GM18867 (cell line): ENCODE measurements around the gene OR2F2.

Experiments used
- ATAC-seq: cut with Tn5 transposase; IDR thresholded peaks from one replicate; pipeline ENCODE4 v1.9.1; 2021; ENCODE audit warnings: mild to moderate bottlenecking, moderate library complexity; ENCODE audit not compliant: unreplicated experiment

OR2F2 gene, protein sequence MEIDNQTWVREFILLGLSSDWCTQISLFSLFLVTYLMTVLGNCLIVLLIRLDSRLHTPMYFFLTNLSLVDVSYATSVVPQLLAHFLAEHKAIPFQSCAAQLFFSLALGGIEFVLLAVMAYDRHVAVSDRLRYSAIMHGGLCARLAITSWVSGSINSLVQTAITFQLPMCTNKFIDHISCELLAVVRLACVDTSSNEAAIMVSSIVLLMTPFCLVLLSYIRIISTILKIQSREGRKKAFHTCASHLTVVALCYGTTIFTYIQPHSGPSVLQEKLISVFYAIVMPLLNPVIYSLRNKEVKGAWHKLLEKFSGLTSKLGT

DNA sequence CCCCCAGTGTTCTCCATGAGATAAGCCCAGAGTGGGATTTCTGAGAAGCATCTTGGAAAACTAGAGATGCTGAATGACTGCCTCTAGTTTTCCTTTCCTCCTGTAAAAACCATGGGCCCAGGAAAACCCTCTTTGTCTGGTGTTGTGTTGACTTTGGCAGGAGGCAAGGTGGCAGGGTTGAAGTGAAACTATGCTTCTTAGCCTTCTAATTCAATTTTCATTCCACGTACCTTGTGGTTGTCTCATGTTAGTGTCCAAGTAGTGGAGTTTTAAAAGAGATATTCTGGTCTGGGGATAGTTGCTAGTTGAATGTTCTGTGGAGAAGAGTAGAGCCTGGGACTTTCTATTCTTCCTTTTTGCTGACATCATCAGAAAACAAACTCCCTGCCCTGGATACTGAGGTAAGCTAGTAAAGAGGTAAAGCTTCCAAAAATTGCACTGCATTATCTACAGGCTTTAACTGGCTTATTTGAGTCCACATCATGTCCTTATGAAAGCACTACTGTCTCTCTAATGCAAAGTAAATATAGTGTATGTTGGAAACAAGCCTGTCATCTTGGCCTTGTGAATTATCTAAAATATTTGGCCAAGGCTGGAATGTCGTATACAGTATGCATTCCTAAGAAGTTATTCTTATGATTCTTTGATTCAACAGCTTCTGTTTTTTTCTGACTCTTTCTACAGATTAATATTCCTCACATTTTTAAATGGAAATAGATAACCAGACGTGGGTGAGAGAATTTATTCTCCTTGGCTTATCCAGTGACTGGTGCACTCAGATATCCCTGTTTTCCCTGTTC lies at the start of gene OR2F2:
TSS of gene OR2F2 (plus strand) at position 708 of the 800 bp plus-strand sequence. CDS start at position 708, 0 bp downstream.
- ATAC-seq = no peak

DNA sequence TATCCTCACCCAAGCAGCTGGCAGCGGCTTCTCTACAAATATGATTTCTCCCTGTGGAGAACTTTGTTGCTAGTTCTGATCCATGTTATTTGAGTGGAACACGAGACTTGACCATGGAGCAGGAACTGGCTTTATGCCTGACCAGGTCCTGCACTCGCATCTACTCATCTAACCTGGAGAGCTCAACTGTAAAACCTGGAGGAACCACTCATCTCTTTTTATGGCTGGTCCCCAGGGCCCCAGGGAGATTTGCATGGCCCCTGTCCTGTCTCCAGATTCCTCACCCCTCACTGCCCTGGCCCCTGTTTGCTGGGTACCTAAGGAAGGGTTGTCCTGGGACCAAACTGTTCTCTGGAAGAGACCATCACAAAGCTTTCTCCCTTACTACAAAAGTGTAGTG lies 49.1 kb upstream of the OR2F2 start:
- ATAC-seq = no peak

DNA sequence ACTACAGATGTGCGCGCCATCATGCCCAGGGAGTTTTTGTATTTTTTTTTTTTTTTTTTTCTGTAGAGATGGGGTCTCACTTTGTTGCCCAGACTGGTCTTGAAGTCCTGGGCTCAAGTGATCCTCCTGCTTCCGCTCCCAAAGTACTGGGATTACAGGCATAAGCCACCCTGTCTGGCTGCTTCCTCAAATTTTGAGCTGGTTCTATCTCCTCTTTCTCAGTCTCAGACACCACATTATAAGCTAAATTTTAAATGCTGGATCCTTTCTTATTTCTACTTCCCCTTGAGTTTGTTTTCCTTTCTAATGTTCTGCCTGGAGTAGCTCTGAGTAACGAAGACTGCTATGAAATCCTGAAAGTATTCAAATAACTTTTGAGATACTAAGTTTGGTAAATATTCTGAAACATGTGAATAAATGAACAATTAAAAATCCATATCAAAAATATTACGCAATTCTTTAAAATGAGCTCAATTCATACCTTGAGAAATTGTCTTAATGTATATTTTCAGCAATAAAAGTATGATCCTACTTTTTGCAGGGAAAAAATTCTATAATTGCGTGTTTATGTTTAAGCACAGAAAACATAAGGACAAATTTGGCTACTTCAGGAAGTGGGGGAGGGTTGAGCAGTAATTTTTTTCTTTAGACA lies 48.1 kb upstream of the OR2F2 start:
- no peak for ATAC-seq

DNA sequence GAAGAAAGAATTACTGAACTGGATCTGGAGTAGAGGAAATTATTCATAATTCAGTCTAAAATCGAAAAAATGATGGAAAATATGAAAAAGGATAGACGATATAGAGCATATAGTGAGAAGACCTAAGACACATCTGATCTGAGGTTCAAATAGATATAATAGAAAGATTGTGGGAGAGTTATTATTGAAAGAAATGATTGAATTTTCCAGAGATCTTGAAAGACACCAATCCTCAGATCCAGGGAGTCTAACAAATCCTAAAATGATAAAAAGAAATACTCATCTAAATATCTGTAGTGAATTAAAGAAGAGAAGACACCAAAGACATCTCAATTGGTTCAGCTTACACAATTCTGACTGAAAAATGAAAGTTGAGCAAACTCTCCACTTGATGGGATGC lies 46.0 kb upstream of the OR2F2 start:
- no peak for ATAC-seq

DNA sequence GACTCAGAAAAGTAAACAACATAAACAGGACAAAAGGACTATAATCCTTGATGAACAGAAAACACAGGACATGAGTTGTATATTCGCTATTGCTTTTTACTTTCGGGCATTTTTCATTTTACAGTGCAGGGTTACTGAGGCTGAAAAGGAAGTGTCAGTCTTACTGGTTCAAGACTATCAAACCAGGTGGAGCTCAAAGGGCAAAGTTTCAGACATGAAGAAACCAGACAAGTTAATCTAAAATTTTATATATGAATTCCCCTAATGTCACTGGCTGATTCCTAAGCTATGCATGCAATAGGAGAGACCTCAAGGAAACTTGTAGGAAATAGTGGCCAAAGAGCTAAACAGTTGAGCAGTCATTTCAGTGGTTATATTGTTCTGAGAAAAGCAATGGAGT lies 44.5 kb upstream of the OR2F2 start:
- ATAC-seq = no peak

DNA sequence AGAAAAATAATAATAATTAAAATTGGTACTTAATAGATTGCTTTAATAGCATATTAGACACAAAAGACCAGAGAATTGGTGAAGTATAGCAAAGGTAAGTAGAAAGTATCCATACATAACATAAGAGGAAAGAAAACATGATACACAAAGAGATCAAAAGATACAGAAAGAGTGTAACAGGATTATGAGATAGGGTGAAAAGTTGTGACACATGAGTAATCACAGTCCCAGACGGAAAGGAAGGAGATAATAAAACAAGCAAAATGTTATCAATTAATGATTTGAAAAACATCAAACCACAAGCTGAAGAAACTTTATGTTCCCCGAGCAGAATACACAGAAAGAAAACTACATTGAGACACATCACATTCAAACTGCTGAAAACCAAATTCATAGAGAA lies 43.6 kb upstream of the OR2F2 start:
- no peak for ATAC-seq

DNA sequence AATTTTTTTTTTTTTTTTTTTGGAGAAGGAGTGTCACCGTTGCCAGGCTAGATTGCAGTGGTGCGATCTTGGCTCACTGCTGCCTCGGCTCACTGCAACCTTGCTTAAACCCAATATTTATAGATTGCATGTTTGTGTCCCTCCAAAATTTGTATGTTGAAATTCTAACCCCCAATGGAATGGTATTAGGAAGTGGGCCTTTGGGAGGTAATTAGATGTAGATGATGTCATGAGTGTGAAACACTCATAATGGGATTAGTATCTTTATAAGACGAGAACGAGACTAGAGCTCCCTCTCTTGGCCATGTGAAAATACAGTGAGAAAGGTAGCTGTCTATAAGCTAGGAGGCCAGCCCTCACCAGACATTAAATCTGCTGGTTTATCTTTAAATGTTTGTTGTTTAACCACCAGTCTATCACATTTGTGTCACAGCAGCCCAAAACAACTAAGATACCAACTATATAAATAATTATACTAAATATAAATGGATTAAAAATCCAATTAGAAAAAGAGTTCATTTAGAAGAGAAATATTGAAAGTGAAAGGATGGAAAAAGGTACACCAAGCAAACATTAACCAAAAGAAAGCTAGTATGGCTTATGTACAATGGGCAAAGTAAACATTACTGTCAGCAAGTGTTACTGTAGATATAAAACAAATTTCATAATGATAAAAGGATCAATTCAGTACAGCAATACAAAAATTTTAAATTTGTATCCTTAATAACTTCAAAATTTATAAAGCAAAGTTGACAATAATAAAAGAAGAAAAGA lies 42.3 kb upstream of the OR2F2 start:
- ATAC-seq = peak; percentile 99

DNA sequence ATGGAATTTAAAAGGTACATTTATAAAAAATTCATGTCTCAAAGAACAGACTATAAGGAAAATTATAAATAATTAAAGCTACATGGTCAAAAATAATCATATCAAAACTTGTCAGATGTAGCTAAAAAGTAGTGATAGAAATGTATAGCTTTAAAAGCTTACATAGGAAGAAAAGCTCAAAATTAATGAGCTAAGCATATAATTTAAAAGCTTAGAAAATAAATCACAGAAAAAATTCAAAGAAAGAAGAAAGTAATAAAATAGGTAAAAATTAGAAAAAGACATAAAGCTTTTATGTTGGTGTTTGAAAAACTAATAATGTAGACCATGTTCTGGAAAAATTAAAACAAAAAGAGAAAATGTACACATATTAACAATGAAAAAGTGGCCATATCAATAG lies 38.4 kb upstream of the OR2F2 start:
- no peak for ATAC-seq

DNA sequence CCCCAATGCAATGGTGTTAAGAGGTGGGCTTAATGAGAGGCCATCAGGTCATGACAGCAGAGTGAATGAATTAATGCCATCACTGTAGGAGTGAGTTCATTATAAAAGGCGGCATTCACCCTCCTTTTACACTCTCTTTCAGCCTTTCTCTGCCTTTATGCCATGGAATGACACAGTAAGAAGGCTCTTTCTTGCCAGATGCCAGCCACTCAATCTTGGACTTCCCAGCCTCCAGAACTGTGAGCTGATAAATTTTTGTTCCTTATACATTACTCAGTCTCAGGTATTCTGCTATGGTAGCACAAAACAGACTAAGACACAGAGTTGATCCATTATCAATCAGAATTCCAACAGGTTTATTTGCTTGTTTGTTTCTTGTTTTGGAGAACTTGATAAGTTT lies 36.2 kb upstream of the OR2F2 start:
- no peak for ATAC-seq

DNA sequence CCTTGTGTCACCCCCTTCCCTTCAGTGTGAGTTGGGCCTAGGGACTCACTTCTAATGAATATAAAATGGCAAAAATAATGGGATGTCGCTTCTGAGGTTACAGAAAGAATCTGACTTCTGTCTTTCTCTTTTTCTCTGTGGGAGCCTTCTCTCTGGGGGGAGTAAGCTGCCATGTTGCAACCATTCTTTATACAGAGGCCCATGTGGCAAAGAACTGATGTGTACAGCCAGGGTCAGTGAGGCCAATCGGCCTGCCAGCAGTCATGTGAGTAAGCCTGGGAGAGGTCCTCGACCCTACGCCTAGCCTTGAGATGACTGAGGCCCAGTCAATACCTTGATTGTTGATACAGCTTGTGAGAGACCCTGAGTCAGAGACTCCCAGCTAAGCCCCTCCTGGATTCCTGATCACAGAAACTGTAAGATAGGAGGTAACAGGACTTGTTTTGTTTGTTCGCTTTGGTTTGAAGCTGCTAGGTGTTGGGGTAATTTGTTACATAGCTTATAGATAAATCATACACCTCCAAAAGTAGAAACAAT lies 34.7 kb upstream of the OR2F2 start:
- no peak for ATAC-seq

DNA sequence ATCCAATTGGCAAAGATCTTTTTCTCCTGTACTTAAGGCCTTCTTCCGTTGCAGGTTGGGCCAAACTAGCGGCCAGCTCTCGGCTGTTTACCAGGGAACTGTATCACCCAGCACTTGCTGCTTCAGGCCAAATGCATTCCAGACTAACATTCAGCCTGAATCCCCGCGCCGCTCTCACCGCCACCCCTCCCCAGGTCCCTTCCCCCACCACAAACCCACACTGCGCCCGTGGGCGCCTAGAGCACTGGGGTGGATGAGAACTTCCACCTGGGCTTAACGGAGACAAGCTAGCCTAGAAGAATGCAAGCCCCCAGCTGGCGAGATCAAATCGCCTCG lies 33.7 kb upstream of the OR2F2 start:
- no peak for ATAC-seq

DNA sequence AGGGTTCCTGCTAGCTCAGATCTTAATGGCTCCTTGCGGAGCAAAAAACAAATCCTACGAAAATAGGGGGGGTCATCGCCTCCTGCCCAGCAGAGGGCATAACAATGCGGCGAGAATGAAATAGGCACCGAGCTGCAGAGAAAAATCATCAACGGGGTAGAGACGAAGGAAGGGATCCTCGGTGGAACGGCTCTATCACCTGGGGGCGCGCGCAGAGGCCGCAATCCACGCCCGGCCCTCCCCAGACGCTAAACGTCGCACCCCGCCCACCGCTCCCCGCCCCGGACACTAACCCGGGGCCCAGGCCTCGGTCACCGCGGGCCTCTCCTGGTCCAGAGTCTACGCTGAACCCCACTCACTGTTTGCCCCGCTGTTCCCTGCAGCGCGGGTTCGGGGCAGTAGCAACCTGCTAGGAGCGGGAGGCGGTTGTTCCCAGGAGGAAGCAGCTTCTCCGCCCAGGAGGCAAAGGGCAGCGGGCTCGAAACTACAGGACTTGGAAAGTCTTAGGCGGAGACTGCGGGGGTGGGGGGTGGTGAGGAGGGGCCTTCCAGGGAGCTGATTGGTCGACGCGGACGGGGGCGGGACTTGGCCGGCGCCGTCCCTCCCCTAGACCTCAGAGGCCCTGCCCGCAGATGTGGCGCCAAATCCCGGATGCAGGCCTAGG lies 33.2 kb upstream of the OR2F2 start, which contains the start of gene TCAF1:
TSS of gene TCAF1 (minus strand) at position 509 of the 664 bp plus-strand sequence. CDS start 25,568 bp downstream, outside the sequence.
- peak; percentile 93 for ATAC-seq

DNA sequence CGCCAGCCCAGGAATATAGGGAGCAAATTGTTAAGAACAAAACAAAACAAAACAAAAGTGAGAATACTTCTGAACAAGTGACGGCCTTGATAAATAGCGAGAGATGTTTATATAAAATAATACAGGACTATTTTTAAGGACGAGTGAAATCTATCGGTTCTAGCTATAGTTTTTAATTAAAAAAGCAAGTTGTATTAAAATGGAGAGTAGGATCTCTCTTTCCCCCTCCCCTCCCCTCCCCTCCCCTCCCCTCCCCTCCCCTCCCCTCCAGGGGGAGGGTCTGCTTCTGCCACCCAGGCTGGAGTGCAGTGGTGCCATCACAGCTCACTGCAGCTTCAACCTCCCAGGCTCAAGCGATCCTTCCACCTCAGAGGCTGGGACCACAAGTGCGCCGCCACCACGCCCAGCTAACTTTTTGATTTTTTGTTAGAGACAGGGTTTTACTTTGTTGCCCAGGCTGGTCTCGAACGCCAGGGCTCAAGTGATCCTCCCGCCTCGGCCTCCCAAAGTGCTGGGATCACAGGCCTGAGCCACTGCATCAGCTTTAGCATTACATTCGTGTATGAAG lies 32.6 kb upstream of the OR2F2 start:
- ATAC-seq = no peak

DNA sequence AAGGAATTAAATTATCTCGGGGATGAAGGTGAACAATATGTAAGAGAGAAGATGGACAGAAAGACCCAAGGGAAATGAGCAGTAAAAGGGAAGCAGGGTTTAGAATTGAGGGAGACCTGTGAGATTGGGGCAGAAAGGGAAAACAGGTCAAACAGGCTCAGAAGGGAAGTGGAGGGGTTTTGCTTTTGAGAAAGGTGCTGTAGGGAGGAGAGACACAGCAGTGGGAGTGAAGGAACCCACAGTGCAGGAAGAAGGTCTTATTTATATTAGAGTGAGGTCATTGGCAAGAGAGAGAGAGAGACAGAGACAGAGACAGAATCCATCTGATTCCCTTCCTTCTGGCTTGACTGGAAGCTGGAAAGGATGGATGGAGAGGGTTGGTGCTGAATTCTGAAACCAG lies 29.5 kb upstream of the OR2F2 start:
- ATAC-seq = no peak

DNA sequence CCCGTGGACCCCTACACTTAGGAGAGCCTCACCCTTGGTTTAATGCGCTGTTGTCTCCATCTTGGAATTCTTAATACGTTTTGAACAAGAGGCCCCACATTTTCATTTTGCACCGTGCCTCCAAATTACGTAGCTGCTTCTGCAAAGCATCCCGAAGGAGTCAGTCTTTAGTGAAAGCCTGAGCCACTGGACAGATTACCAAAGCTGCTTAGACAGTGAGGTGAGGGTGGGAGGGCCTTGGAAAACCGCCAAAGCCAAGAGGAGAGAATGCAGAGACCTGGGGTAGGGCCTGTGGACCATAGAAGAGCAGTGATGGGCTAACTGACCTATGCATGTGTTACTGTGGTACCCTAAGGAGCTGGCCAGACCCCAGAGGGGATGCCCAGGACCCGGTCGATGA lies 28.9 kb upstream of the OR2F2 start:
- ATAC-seq = no peak

DNA sequence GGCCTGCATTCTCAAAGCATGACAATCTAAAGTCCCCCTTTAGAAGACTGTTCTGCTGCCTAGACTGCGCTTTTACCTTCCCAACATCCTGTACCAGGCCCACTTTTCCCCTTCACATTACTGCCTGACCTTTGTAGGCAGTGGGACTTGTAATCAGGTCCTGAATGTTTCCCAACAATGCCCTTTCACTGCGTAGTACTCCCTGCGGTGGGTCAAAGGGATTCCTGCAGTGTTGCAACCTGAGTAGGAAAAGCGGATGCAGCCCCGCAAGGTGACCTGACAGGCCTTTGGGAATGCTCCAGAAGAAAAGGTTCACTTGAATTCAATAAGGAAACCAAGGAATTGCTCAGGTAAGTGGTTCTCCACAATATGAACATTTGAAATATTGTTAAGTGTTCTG lies 28.1 kb upstream of the OR2F2 start:
- no peak for ATAC-seq

DNA sequence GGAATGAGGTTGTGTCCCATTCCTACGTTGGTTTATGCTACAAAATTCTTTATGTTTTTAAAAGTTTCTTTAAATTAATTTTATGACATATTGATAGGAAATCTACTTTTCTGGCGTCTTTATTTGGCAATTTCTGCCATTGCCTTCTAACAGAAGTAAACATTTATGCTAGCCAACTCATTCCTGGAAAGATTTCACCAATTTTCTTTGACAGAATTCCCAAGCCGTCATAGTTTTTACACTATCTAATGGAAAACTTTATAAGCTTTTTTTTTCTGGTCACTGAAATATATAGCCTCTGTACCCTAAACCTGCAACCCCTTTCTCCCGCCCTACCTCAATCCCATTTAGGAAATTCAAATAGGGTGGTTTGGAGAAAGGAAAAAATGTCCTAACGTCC lies 26.9 kb upstream of the OR2F2 start:
- no peak for ATAC-seq

DNA sequence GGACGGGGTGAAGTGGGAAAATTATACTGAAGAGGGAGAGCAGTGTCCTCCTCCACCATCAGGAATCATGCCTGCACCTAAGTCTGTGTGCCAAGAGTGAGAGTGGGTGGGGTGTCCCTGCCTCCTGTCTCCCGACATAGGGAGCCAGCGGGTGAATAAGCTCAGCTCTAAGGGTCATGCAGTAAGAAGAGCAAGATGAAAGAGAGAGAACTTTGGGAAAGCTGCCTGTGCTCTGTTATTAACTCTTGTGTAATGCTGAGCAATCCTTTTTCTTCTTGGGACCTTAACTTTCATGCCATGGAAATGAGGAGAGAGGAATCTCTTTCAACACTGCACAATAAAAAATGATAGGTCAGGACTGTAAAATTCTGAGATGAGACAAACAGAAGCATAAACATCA lies 25.2 kb upstream of the OR2F2 start:
- ATAC-seq = no peak

DNA sequence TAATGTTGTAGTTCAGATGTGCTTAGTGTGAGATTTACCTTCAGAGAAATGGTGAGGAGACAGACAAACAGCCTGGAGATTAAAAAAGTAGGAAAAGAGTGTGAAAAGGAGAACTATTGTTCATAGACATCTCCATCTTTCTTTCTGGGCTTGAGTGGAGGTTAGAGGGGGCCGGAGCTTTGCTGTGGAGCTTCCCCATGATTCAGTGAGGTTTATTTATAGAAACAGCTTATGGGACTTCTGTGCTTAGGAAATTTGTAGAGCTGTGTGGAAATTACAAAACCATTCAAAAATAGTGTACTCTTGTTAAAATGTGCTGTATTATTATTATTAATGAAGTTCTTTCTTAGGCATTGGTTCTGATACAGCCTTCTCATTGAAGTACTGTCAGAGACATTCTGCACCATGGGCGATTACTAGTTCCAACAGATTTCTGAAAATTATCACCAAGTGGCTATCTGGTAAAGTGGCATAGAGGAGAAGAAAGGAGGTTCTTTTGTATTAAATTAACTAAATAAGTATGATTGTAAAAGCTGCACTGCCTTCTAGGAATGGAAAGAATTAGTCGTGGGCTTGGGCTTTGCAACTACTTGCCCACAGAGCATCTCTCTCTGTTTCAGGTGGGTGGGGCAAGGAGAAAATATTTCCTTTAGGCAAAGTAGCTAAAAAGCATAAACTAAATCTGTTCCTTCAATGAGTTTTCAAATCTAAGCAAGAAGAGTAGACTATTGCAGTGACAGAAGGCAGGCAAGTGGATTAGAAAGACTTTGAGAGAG lies 24.4 kb upstream of the OR2F2 start:
- no peak for ATAC-seq
